ENCODE data around the gene PF4V1.

PF4V1 gene

GRCh38 chr4:73885574-73886267 is 32.6 kb downstream of the PF4V1 start:
- Histone ChIP-seq H3K9ac (ENCODE audit: low read depth, low read length, poor library complexity) (no peak overlapping the region), H3K4me3 (ENCODE audit: low read length in 2 of 2) (no peak overlapping the region), H4K91ac (ENCODE audit: low read depth, low read length, poor library complexity) (no peak overlapping the region), H3K14ac (ENCODE audit: low read length) (no peak overlapping the region), H3K23ac (ENCODE audit: low read depth, low read length, poor library complexity) (no peak overlapping the region), H2BK15ac (ENCODE audit: low read length) (no peak overlapping the region), H3K36me3 (replicated peaks in 1 of 2; ENCODE audit: control insufficient read depth in 2 of 2, insufficient read depth in 2 of 2, low read length in 2 of 2) (no peaks in the 10 kb centered on the region), H3K9me3 (replicated peaks in 1 of 2; ENCODE audit: control insufficient read depth in 2 of 2, insufficient read depth in 1 of 2, low read depth in 1 of 2, low read length in 2 of 2) (no peaks in the 10 kb centered on the region), H2AFZ (ENCODE audit: low read length) (no peak overlapping the region), H3K79me1 (ENCODE audit: low read depth, low read length) (no peaks in the 10 kb centered on the region), H2BK12ac (ENCODE audit: low read length) (no peak overlapping the region), H3K27ac (replicated peaks; ENCODE audit: low read length) (no peak overlapping the region), H3K4ac (ENCODE audit: low read length) (no peak overlapping the region), H2AK5ac (ENCODE audit: low read depth, low read length) (no peak overlapping the region), H3K4me1 (ENCODE audit: control insufficient read depth in 2 of 2, insufficient read depth in 1 of 2, low read depth in 1 of 2, low read length in 2 of 2) (no peaks in the 10 kb centered on the region), H3K27me3 (ENCODE audit: control insufficient read depth in 3 of 3, insufficient read depth in 3 of 3, low read depth in 1 of 3, low read length in 3 of 3) (no peaks in the 10 kb centered on the region), H2BK5ac (ENCODE audit: low read length) (no peak overlapping the region), H4K8ac (ENCODE audit: low read depth, low read length) (no peak overlapping the region), H2BK120ac (ENCODE audit: low read depth, low read length) (no peak overlapping the region), H3K18ac (ENCODE audit: low read length) (no peak overlapping the region), H3K4me2 (ENCODE audit: insufficient read depth, low read length, poor library complexity, severe bottlenecking) (no peak overlapping the region)
- WGBS, 2 donors (ENCODE audit: extremely low coverage in 2 of 2, insufficient read length in 2 of 2, insufficient replicate concordance in 1 of 2), result no CpG with 5 or more reads among the region's 4 CpGs
- DNase-seq (ENCODE audit: low spot score), result no peak

- Histone ChIP-seq H4K91ac (ENCODE audit: low read depth, low read length, poor library complexity) (no peak overlapping the region), H2AK5ac (ENCODE audit: low read depth, low read length) (no peak overlapping the region), H3K27ac (replicated peaks; ENCODE audit: low read length) (no peak overlapping the region)
Measured at GRCh38 chr4:73891326-73891725, 38.2 kb downstream of the PF4V1 start.

GRCh38 chr4:73891739-73892405 is 38.8 kb downstream of the PF4V1 start:
- H3K4me3 ChIP-seq (ENCODE audit: low read length in 2 of 2), result no peak overlapping the region
- no peak overlapping the region for H3K14ac ChIP-seq (ENCODE audit: low read length)
- no peak for DNase-seq (ENCODE audit: low spot score)
- no peak overlapping the region for H3K23ac ChIP-seq (ENCODE audit: low read depth, low read length, poor library complexity)
- no CpG with 5 or more reads among the region's 1 CpG for WGBS, 2 donors (ENCODE audit: extremely low coverage in 2 of 2, insufficient read length in 2 of 2, insufficient replicate concordance in 1 of 2)
- H2BK12ac ChIP-seq (ENCODE audit: low read length), result no peak overlapping the region
- H2BK5ac ChIP-seq (ENCODE audit: low read length), result no peak overlapping the region
- H3K27me3 ChIP-seq (ENCODE audit: control insufficient read depth in 3 of 3, insufficient read depth in 3 of 3, low read depth in 1 of 3, low read length in 3 of 3), result no peaks in the 10 kb centered on the region
- H3K18ac ChIP-seq (ENCODE audit: low read length), result no peak overlapping the region
- H3K4ac ChIP-seq (ENCODE audit: low read length), result no peak overlapping the region
- H3K4me1 ChIP-seq (ENCODE audit: control insufficient read depth in 2 of 2, insufficient read depth in 1 of 2, low read depth in 1 of 2, low read length in 2 of 2), result peaks cover 0 to 10% of the 10 kb centered on the region in 2 donors
- H4K8ac ChIP-seq (ENCODE audit: low read depth, low read length), result no peak overlapping the region
- no peaks in the 10 kb centered on the region for H3K79me1 ChIP-seq (ENCODE audit: low read depth, low read length)
- no peak overlapping the region for H2BK120ac ChIP-seq (ENCODE audit: low read depth, low read length)
- H3K27ac ChIP-seq (replicated peaks; ENCODE audit: low read length), result no peak overlapping the region
- no peaks in the 10 kb centered on the region for H3K9me3 ChIP-seq (replicated peaks in 1 of 2; ENCODE audit: control insufficient read depth in 2 of 2, insufficient read depth in 1 of 2, low read depth in 1 of 2, low read length in 2 of 2)
- no peak overlapping the region for H3K4me2 ChIP-seq (ENCODE audit: insufficient read depth, low read length, poor library complexity, severe bottlenecking)
- H2BK15ac ChIP-seq (ENCODE audit: low read length), result no peak overlapping the region
- no peak overlapping the region for H2AFZ ChIP-seq (ENCODE audit: low read length)
- no peak overlapping the region for H4K91ac ChIP-seq (ENCODE audit: low read depth, low read length, poor library complexity)
- no peak overlapping the region for H2AK5ac ChIP-seq (ENCODE audit: low read depth, low read length)
- no peak overlapping the region for H3K9ac ChIP-seq (ENCODE audit: low read depth, low read length, poor library complexity)
- no peaks in the 10 kb centered on the region for H3K36me3 ChIP-seq (replicated peaks in 1 of 2; ENCODE audit: control insufficient read depth in 2 of 2, insufficient read depth in 2 of 2, low read length in 2 of 2)

More at GRCh38 chr4:73891326-73891725, 38.2 kb downstream of the PF4V1 start:
- WGBS, 2 donors (ENCODE audit: extremely low coverage in 2 of 2, insufficient read length in 2 of 2, insufficient replicate concordance in 1 of 2), result no CpG with 5 or more reads among the region's 4 CpGs
- no peaks in the 10 kb centered on the region for H3K27me3 ChIP-seq (ENCODE audit: control insufficient read depth in 3 of 3, insufficient read depth in 3 of 3, low read depth in 1 of 3, low read length in 3 of 3)
- no peak overlapping the region for H2BK15ac ChIP-seq (ENCODE audit: low read length)
- H3K4me2 ChIP-seq (ENCODE audit: insufficient read depth, low read length, poor library complexity, severe bottlenecking), result no peak overlapping the region
- no peaks in the 10 kb centered on the region for H3K36me3 ChIP-seq (replicated peaks in 1 of 2; ENCODE audit: control insufficient read depth in 2 of 2, insufficient read depth in 2 of 2, low read length in 2 of 2)
- no peak for DNase-seq (ENCODE audit: low spot score)
- H3K4me3 ChIP-seq (ENCODE audit: low read length in 2 of 2), result no peak overlapping the region
- no peak overlapping the region for H2BK120ac ChIP-seq (ENCODE audit: low read depth, low read length)
- no peak overlapping the region for H4K8ac ChIP-seq (ENCODE audit: low read depth, low read length)
- H3K18ac ChIP-seq (ENCODE audit: low read length), result no peak overlapping the region
- no peaks in the 10 kb centered on the region for H3K79me1 ChIP-seq (ENCODE audit: low read depth, low read length)
- no peak overlapping the region for H3K9ac ChIP-seq (ENCODE audit: low read depth, low read length, poor library complexity)
- H2AFZ ChIP-seq (ENCODE audit: low read length), result no peak overlapping the region
- no peak overlapping the region for H2BK12ac ChIP-seq (ENCODE audit: low read length)
- no peak overlapping the region for H2BK5ac ChIP-seq (ENCODE audit: low read length)
- H3K4me1 ChIP-seq (ENCODE audit: control insufficient read depth in 2 of 2, insufficient read depth in 1 of 2, low read depth in 1 of 2, low read length in 2 of 2), result peaks cover 0 to 10% of the 10 kb centered on the region in 2 donors
- no peaks in the 10 kb centered on the region for H3K9me3 ChIP-seq (replicated peaks in 1 of 2; ENCODE audit: control insufficient read depth in 2 of 2, insufficient read depth in 1 of 2, low read depth in 1 of 2, low read length in 2 of 2)
- no peak overlapping the region for H3K14ac ChIP-seq (ENCODE audit: low read length)
- no peak overlapping the region for H3K4ac ChIP-seq (ENCODE audit: low read length)
- no peak overlapping the region for H3K23ac ChIP-seq (ENCODE audit: low read depth, low read length, poor library complexity)

GRCh38 chr4:73892966-73893365 is 39.9 kb downstream of the PF4V1 start:
- Histone ChIP-seq H3K4me2 (ENCODE audit: insufficient read depth, low read length, poor library complexity, severe bottlenecking) (no peak overlapping the region), H2BK120ac (ENCODE audit: low read depth, low read length) (no peak overlapping the region), H2BK5ac (ENCODE audit: low read length) (no peak overlapping the region), H3K79me1 (ENCODE audit: low read depth, low read length) (no peaks in the 10 kb centered on the region), H3K27me3 (ENCODE audit: control insufficient read depth in 3 of 3, insufficient read depth in 3 of 3, low read depth in 1 of 3, low read length in 3 of 3) (no peaks in the 10 kb centered on the region), H3K23ac (ENCODE audit: low read depth, low read length, poor library complexity) (no peak overlapping the region), H3K4me1 (ENCODE audit: control insufficient read depth in 2 of 2, insufficient read depth in 1 of 2, low read depth in 1 of 2, low read length in 2 of 2) (peaks cover 0 to 10% of the 10 kb centered on the region in 2 donors), H3K9ac (ENCODE audit: low read depth, low read length, poor library complexity) (no peak overlapping the region), H2AFZ (ENCODE audit: low read length) (no peak overlapping the region), H3K4me3 (ENCODE audit: low read length in 2 of 2) (no peak overlapping the region), H3K18ac (ENCODE audit: low read length) (no peak overlapping the region), H2BK12ac (ENCODE audit: low read length) (no peak overlapping the region), H3K9me3 (replicated peaks in 1 of 2; ENCODE audit: control insufficient read depth in 2 of 2, insufficient read depth in 1 of 2, low read depth in 1 of 2, low read length in 2 of 2) (no peaks in the 10 kb centered on the region), H3K27ac (replicated peaks; ENCODE audit: low read length) (no peak overlapping the region), H4K8ac (ENCODE audit: low read depth, low read length) (no peak overlapping the region), H3K36me3 (replicated peaks in 1 of 2; ENCODE audit: control insufficient read depth in 2 of 2, insufficient read depth in 2 of 2, low read length in 2 of 2) (no peaks in the 10 kb centered on the region), H2BK15ac (ENCODE audit: low read length) (no peak overlapping the region), H4K91ac (ENCODE audit: low read depth, low read length, poor library complexity) (no peak overlapping the region), H3K4ac (ENCODE audit: low read length) (no peak overlapping the region), H3K14ac (ENCODE audit: low read length) (no peak overlapping the region), H2AK5ac (ENCODE audit: low read depth, low read length) (no peak overlapping the region)
- DNase-seq (ENCODE audit: low spot score), result no peak
- WGBS, 2 donors (ENCODE audit: extremely low coverage in 2 of 2, insufficient read length in 2 of 2, insufficient replicate concordance in 1 of 2), result no CpG with 5 or more reads among the region's 3 CpGs

Measured in neuronal stem cell (in vitro differentiated cells).